ENCODE measurements around the gene SYTL3. TPM values are rescaled to one million over a fixed set of nuclear protein-coding genes. Genes with fewer than 3 reads are reported as not detected.

Gene SYTL3
- total and polyA plus RNA-seq, 10 of the 15 experiments (the other 5 are each of a cell fraction or from before 2014, with no cell fraction given): 3.3 to 12.1 (median 6.9) TPM

DNA sequence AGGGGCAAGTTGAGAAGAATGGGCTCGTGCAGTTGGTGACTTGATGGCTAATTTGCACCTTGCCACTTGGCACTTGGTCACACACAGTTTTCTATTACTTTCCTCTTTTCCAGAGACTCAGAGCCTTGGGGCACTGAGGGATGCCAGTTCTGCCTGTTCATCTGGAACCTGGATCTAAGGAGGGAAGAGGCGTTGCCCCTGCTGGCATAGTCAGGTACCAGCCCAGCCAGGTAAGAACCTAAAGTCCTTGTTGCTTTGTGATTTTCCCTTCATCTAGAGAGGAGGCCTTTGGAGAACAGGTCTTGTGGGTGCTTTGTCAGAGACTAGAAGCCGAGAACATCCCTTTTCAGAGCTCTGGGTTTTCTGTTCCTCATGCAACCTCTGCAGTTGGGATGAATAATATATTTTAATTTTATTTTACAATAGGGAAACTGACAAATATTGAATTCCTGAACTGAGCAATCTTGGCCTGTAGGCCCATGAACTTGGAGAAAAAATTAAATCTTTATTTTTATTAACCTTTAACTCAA is 11.4 kb downstream of the SYTL3 start:
- SMC1A ChIA-PET (ENCODE audit: uncharacterized antibody, unreplicated experiment): interaction anchor here (0.7 to 7.1 kb wide), 7 partner anchors 8 to 58 kb away, joined by 4 to 83 read pairs (median 5); partner anchors contain the start of genes DYNLT1 and SYTL3

More for the DNA sequence above, 11.4 kb downstream of the SYTL3 start:
- intact Hi-C loops (cut with micrococcal nuclease; ENCODE audit: unreplicated experiment): no loop called here
- 87% methylated on average over 3 of the region's 3 CpGs for WGBS (ENCODE audit: insufficient coverage, insufficient replicate concordance, low lambda C conversion rate, missing lambda C conversion rate)
- in situ Hi-C loops (cut with MboI): no loop called here
- H3K9me3 ChIP-seq (replicated peaks; ENCODE audit: control insufficient read depth, insufficient read depth, low read length): no peaks in the 10 kb centered on the region
- peaks cover 9% of the 10 kb centered on the region for H3K4me1 ChIP-seq (ENCODE audit: control insufficient read depth, insufficient read depth, low read length)
- TF ChIP-seq, protein P1, sequence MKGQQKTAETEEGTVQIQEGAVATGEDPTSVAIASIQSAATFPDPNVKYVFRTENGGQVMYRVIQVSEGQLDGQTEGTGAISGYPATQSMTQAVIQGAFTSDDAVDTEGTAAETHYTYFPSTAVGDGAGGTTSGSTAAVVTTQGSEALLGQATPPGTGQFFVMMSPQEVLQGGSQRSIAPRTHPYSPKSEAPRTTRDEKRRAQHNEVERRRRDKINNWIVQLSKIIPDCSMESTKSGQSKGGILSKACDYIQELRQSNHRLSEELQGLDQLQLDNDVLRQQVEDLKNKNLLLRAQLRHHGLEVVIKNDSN (IDR thresholded peaks at IDR 0.05; ENCODE audit: borderline replicate concordance, extremely low read length, insufficient read depth, low read depth, low read length): no peak
- TF ChIP-seq ATF7 (IDR thresholded peaks at IDR 0.05; ENCODE audit: low read depth): no peak
- TF ChIP-seq RFX5 (IDR thresholded peaks at IDR 0.05; ENCODE audit: low read depth, low read length): no peak
- TF ChIP-seq ZSCAN29 (IDR thresholded peaks at IDR 0.05): no peak
- no peak for TF ChIP-seq SP1 (IDR thresholded peaks at IDR 0.05; ENCODE audit: low read depth, low read length)
- TF ChIP-seq CHD2 (IDR thresholded peaks at IDR 0.05; ENCODE audit: borderline replicate concordance, low read depth, low read length): no peak
- TF ChIP-seq SUZ12 (IDR thresholded peaks at IDR 0.05; ENCODE audit: unreplicated experiment): no peak
- TF ChIP-seq NBN (IDR thresholded peaks at IDR 0.05): no peak
- no peak for TF ChIP-seq ZNF687 (IDR thresholded peaks at IDR 0.05)
- TF ChIP-seq HDAC2 (IDR thresholded peaks at IDR 0.05): no peak
- TF ChIP-seq PML (IDR thresholded peaks at IDR 0.05; ENCODE audit: low read length): no peak
- no peak for TF ChIP-seq CBFB (IDR thresholded peaks at IDR 0.05; ENCODE audit: low read depth)
- TF ChIP-seq TCF12 (IDR thresholded peaks at IDR 0.05; ENCODE audit: low read depth, low read length): no peak
- TF ChIP-seq SUPT20H (IDR thresholded peaks at IDR 0.05; ENCODE audit: borderline replicate concordance, control insufficient read depth, low read depth, low read length): no peak
- no peak for TF ChIP-seq MYB (IDR thresholded peaks at IDR 0.05; ENCODE audit: borderline replicate concordance, low read depth, low read length)
- TF ChIP-seq SMAD1 (IDR thresholded peaks at IDR 0.05; ENCODE audit: low read depth, partially characterized antibody): no peak
- no peak for TF ChIP-seq ESRRA (IDR thresholded peaks at IDR 0.05; ENCODE audit: low read length)
- TF ChIP-seq DPF2 (IDR thresholded peaks at IDR 0.05): no peak
- TF ChIP-seq STAT1 (conservative IDR thresholded peaks at IDR 0.05): no peak
- TF ChIP-seq EZH2 (IDR thresholded peaks at IDR 0.05; ENCODE audit: borderline replicate concordance, control insufficient read depth, low read depth, low read length): no peak
- ChIA-PET CTCF (interaction anchor here (1.1 to 8.8 kb wide), 13 partner anchors 8 to 440 kb away, joined by 3 to 140 read pairs (median 7); partner anchors contain the start of genes EZR and SYTL3), POLR2A (no interaction called here), RAD21 (ENCODE audit: unreplicated experiment) (interaction anchor here (0.7 to 6.4 kb wide), 6 partner anchors 12 to 447 kb away, joined by 3 to 61 read pairs (median 5); partner anchors contain the start of gene SYTL3)
- ATAC-seq (no peak), DNase-seq (ENCODE audit: low read depth, low spot score) (no peak), FAIRE-seq (no peak)
- BruUV-seq (replicated peaks): no TSS peak
- H3K36me3 ChIP-seq (ENCODE audit: control insufficient read depth in 2 of 2, insufficient read depth in 2 of 2, low read length in 1 of 2): no peaks in the 10 kb centered on the region; a peak in 1 of 4 replicates
- no peaks in the 10 kb centered on the region for H4K20me1 ChIP-seq (ENCODE audit: control insufficient read depth, insufficient read depth)
- H3K27ac ChIP-seq (ENCODE audit: control insufficient read depth, insufficient read depth): no peak overlapping the region
- H3K79me2 ChIP-seq (ENCODE audit: control insufficient read depth, insufficient read depth, low read length): no peaks in the 10 kb centered on the region
- H3K9ac ChIP-seq (ENCODE audit: control insufficient read depth, insufficient read depth, low read length): no peak overlapping the region
- H2AFZ ChIP-seq (ENCODE audit: control insufficient read depth, low read depth, low read length): no peak overlapping the region
- H3K27me3 ChIP-seq (replicated peaks in 1 of 2; ENCODE audit: control insufficient read depth in 2 of 2, insufficient read depth in 2 of 2, low read length in 1 of 2): no peaks in the 10 kb centered on the region
- no peak overlapping the region for H3K4me2 ChIP-seq (ENCODE audit: control insufficient read depth, insufficient read depth)
- H3K4me3 ChIP-seq: no peak overlapping the region

Data from GM12878 (cell line).